ENCODE data around the gene HIP1R.
"Not testable (repeated sequence)": the region's sequence is repeated elsewhere in the genome, so short reads cannot be mapped to it uniquely, and the experiment has no call there.

The HIP1R gene

DNA sequence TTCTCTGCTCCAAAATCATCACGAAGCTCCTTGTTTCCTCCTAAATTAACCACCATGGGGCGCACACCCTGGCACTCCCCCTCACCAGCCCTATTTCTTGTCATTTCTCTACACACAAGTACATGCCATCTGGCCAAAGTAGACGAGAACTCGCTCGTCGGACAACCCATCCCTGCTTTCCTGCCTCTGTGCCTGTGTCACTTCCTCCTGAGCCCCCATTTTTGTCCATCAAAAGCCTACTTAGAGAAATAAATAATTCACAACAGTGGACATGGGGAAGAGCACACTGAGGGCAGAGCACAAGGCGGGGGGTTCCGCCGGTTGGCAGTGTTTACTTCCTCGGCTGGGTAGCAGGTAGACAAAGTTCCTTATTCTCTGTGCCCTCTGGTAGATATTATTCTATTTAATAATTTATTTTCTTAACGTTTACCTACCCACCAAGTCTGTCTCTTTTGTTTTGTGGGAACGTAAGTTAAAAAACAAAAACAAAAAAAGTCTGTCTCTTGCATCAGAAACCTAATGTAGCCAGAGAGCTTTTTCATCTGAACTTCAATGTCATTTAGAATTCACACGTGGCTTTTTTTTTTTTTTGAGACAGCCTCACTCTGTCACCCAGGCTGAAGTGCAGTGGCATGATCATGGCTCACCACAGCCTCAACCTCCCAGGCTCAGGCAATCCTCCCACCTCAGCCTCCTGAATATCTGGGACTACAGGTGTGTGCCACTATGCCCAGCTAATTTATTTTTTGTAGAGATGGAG lies 54.7 kb downstream of the HIP1R start:
- no peak for DNase-seq (ENCODE audit: low spot score in 2 of 2)
- ATAC-seq (ENCODE audit: low read depth), result peak; percentile 17
- no peaks in the 10 kb centered on the region for H3K36me3 Mint-ChIP-seq

DNA sequence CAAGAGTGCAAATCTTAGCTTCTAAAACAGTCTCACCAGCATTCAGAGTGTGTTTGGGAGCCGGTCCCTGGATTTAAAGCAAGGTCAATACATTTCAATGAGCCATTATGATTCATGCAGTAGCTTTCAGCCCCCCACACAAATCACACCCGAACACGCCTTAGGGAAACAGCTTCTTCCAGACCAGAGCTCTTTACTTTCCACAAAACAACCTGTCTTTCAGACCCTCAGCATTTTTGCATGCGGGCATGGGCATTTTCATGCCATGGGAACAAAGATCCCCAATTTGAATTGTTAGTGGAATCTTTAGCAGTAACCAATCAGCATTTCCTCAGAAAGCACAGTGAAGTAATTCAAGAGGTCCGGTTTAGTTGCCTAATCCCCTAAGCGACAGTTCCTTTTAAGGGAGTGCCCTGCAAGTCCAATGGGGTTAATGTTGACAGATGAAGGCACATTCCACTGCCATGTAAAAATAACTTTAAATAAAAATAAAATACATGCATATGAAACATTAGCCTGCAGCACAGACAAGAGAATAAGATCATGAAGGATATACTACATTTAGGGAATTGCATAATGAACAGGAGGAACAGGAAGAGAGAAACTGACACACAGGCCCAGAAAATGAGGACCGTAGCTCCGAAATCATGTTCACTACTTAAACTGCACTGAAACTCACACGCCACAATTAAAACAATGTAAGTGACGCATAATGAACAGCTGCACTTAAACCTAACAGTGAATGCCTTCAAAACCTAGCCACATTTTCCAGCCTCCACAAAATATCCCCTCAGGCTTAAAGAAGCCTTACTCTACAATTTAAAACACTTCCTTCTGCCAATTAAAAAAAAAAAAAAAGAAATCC lies 56.6 kb downstream of the HIP1R start:
- DNase-seq (ENCODE audit: low spot score in 2 of 2), result no peak
- Mint-ChIP-seq H3K36me3 (no peaks in the 10 kb centered on the region), H3K4me1 (peaks cover 62% of the 10 kb centered on the region), H3K4me3 (no peak overlapping the region), H3K9me3 (no peaks in the 10 kb centered on the region), H3K27me3 (no peaks in the 10 kb centered on the region), H3K27ac (no peak overlapping the region)
- no peak for ATAC-seq (ENCODE audit: low read depth)

More for the DNA sequence above, 54.7 kb downstream of the HIP1R start:
- H3K9me3 Mint-ChIP-seq, result no peaks in the 10 kb centered on the region
- no peaks in the 10 kb centered on the region for H3K27me3 Mint-ChIP-seq
- peaks cover 58% of the 10 kb centered on the region for H3K4me1 Mint-ChIP-seq
- peak overlapping the region; percentile 82 for H3K4me3 Mint-ChIP-seq
- H3K27ac Mint-ChIP-seq, result peak overlapping the region; percentile 84

DNA sequence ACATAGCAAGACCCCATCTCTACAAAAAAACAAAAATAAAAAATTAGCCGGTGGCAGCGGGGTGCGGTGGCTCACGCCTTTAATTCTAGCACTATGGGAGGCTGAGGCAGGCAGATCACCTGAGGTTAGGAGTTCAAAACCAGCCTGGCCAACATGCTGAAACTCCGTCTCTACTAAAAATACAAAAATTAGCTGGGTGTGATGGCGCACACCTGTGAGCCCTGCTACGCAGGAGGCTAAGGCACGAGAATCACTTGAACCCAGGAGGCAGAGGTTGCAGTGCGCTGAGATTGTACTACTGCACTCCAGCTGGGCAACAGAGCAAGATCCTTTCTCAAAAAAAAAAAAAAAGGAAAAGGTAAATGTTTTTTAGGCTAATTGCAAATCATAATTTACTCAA lies 57.5 kb downstream of the HIP1R start:
- H3K36me3 Mint-ChIP-seq; DNase-seq (ENCODE audit: low spot score in 2 of 2); H3K27ac Mint-ChIP-seq; ATAC-seq (ENCODE audit: low read depth); H3K4me3 Mint-ChIP-seq; H3K27me3 Mint-ChIP-seq; H3K9me3 Mint-ChIP-seq: not testable (repeated sequence)
- peaks cover 57% of the 10 kb centered on the region for H3K4me1 Mint-ChIP-seq

DNA sequence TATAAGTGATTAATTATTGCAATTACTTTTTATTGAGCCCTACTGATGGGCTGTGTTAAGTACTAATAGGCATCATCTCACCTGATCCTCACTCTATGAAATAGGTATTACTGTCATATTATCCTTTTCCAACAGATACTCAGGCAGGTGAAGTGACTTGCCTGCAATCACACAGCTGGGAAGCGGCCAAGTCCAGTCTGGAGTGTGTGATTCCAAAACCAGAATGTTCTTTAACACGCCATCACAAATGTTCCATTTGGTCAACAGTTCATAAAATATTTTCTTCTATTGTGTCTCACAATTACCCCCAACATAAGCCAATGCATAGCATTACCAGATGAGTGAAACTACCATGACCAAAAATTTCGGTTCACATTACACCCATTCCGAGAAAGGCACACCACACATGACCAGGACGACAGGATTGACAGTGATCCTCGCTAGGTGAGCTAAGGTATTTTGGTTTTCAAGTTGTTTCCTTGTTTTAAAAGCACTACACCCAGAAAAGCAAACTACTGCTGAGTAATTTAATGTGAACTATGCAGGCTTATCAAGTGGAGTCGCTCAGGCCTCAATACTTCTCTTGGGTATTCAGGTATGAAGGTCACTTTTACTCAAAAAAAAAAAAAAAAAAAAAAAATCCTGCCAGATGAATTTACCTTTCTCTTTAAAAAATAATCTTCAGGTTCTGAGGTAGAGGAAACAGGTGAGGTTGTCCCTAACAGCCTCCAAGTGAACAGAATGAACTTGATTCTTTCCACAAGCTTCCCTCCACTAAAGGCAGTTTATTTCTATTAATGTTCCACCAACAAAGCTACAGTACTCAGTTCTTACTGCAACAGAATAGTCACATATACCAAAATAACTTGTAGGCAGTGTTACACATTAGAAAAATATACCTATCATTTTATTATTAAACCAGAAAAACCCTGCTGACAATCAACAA lies 58.2 kb downstream of the HIP1R start:
- Mint-ChIP-seq H3K4me3 (peak overlapping the region; percentile 89), H3K27ac (peak overlapping the region; percentile 24), H3K36me3 (no peaks in the 10 kb centered on the region), H3K9me3 (no peaks in the 10 kb centered on the region), H3K27me3 (no peaks in the 10 kb centered on the region), H3K4me1 (peaks cover 58% of the 10 kb centered on the region)
- DNase-seq (ENCODE audit: low spot score in 2 of 2) (no peak), ATAC-seq (ENCODE audit: low read depth) (no peak)

DNA sequence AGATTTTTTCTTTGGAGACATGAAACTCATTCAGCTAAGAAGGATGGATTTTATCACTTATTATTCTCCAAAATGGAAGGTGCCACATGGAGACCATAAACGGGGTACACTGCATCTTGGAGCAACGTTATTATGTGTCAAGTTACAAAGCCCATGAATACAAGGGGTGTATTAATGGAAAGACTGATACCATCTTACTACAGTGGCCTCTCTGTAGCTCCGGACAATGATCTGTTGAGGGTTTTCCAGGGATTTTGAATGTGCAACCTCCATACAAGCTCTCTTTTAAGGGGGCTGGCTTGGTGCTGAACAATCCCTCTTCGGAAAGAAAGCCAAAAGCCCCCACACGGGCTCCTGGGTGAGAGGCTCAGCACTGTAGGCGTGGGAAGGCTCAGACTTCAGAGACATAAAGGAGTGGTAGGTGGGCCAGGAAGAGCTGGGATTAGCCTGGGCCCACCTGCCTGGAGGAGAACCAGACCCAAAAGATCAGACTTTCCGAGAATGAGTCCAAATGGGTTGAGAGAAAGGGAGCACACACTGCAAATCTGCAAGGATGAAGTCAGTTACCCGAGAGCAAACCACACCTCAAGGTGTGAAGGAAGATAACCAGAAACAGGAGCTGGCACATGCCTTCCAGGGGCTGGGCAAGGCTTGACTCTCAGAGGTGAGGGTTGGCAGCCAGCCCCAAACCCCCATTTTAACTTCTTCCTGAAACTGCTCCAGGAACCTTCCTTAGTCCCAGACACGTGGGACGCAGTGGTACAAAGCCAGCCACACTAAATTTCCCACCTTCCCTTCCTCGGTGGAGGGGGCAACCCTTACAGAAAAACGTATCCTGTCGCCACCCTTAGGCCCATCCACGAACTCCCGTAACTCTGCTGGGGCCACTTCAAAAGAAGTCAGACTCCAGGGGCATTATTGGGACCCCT lies 59.2 kb downstream of the HIP1R start:
- H3K4me3 Mint-ChIP-seq, result peak overlapping the region; percentile 89
- no peaks in the 10 kb centered on the region for H3K36me3 Mint-ChIP-seq
- no peaks in the 10 kb centered on the region for H3K9me3 Mint-ChIP-seq
- DNase-seq (ENCODE audit: low spot score in 2 of 2), result no peak
- H3K27me3 Mint-ChIP-seq, result no peaks in the 10 kb centered on the region
- no peak for ATAC-seq (ENCODE audit: low read depth)
- H3K4me1 Mint-ChIP-seq, result peaks cover 62% of the 10 kb centered on the region
- peak overlapping the region; percentile 100 for H3K27ac Mint-ChIP-seq

DNA sequence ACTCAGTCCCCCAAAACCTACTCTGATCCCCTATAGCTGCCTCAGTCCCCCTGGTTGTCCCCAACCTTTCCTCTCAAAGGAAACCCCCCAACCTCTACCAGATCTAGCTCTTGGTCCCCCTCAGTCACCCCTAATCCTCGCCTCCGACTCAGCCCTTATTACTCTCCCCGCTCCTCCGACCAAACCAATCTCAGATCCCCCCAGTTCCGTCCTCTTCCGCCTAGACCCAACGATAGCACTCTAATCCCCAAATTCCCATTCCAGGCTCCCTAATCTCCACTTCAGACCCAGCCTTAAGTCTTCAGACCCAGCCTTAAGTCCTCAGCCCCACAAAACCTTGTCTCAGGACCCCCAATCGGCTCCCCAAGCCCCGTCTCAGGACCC lies 60.1 kb downstream of the HIP1R start:
- no peaks in the 10 kb centered on the region for H3K27me3 Mint-ChIP-seq
- DNase-seq (ENCODE audit: low spot score in 2 of 2) (no peak), ATAC-seq (ENCODE audit: low read depth) (no peak)
- H3K9me3 Mint-ChIP-seq, result no peaks in the 10 kb centered on the region
- H3K4me1 Mint-ChIP-seq, result peaks cover 64% of the 10 kb centered on the region
- H3K4me3 Mint-ChIP-seq, result peak overlapping the region; percentile 89
- H3K36me3 Mint-ChIP-seq, result no peaks in the 10 kb centered on the region
- peak overlapping the region; percentile 100 for H3K27ac Mint-ChIP-seq

DNA sequence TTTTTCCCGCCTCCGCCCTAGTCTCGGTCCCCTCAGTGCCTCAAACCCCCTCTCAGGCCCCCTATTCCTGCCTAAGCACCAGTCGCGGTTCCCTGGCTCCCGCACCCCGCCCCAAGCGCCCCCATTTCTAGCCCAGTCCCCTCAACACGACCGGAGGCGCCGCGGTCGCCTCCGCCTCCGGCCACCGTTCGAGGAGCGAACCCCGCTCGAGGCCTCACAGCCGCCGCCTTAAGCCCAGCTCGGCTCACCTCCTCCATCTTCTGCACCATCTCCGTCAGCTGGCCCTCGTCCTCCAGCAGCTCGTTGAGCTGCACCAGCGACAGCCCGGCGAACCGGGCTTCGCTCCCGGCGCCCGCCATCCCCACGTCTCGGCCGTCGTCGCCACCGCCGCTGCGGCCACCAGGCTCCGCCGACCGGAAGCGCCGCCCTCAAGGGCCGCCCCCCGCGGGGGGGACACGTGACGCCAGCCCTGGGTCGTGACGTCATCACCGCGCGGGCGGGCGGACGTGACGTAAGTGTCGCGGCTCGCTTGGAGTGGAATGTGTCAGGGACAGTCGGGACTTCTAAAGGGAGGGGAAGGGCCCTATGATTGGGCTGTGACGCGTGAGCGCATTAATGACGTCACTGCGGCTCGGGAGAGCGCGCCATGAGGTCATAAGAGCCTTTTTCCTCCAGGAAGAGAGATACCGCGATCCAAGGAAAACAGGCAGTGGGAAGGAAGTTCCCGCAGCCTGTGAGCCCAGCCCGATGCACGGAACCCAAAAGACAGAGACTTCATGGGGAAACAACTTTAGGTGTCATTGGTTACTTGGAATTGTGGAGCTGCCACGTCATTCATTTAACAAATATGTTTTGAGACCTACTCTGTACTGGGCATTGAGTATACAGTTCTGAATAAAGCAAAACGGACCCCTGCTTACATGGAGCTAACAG lies 60.7 kb downstream of the HIP1R start, which contains the start of gene VPS37B:
Gene VPS37B (minus strand): TSS at position 421 of the 933 bp plus-strand sequence. CDS start 62 bp downstream, at position 359.
- peaks cover 59% of the 10 kb centered on the region for H3K4me1 Mint-ChIP-seq

DNA sequence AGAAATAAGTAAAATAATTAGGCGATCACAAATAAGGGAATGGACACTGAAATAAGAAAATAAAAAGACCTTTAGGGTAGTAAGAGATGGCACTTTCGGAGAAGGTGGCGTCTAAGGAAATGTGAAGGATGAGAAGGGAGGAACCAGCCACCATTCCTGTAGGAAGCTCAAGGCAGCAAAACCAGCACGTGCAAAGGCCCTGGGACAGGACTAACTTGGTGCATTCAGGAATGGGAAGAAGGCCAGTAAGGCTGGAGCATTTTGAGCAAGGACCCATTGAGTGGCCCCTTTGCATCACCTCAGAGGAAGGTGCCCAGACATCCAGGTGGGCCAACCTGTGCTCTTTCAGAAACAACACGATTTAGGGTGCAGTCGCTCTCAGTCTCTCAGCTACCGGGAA lies 61.4 kb downstream of the HIP1R start:
- Mint-ChIP-seq H3K27ac (peak overlapping the region; percentile 100), H3K27me3 (no peaks in the 10 kb centered on the region), H3K9me3 (no peaks in the 10 kb centered on the region), H3K36me3 (no peaks in the 10 kb centered on the region), H3K4me3 (peak overlapping the region; percentile 89), H3K4me1 (peaks cover 60% of the 10 kb centered on the region)
- ATAC-seq (ENCODE audit: low read depth), result no peak
- DNase-seq (ENCODE audit: low spot score in 2 of 2), result no peak

More for the DNA sequence above, 60.7 kb downstream of the HIP1R start, which contains the start of gene VPS37B:
- peak; percentile 94 to 98 for DNase-seq (ENCODE audit: low spot score in 2 of 2)
- H3K4me3 Mint-ChIP-seq, result peak within 1 kb of the TSS; percentile 89
- H3K36me3 Mint-ChIP-seq, result no peaks in the 10 kb centered on the region
- H3K27me3 Mint-ChIP-seq, result no peaks in the 10 kb centered on the region
- no peaks in the 10 kb centered on the region for H3K9me3 Mint-ChIP-seq
- peak; percentile 77 for ATAC-seq (ENCODE audit: low read depth)
- peak within 1 kb of the TSS; percentile 100 for H3K27ac Mint-ChIP-seq

DNA sequence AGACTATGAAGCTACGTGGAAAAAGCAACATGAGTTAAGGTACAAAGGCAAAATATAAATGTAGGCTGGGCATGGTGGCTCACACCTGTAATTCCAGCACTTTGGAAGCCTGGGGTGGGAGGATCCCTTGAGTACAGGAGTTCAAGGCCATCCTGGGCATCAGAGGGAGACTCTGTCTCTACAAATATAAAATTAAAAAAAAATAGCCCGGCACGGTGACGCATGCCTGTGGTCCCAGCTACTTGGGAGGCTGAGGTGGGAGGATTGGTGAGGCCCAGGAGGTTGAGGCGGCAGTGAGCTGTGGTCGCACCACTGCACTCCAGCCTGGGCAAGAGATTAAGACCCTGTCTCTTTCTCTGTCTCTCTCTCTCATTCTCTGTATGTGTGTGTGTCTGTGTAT lies 64.6 kb downstream of the HIP1R start:
- no peaks in the 10 kb centered on the region for H3K36me3 Mint-ChIP-seq
- H3K27ac Mint-ChIP-seq, result peak overlapping the region; percentile 77
- H3K4me3 Mint-ChIP-seq, result peak overlapping the region; percentile 33
- DNase-seq (ENCODE audit: low spot score in 2 of 2) (no peak), ATAC-seq (ENCODE audit: low read depth) (no peak)
- no peaks in the 10 kb centered on the region for H3K27me3 Mint-ChIP-seq
- H3K9me3 Mint-ChIP-seq, result no peaks in the 10 kb centered on the region
- H3K4me1 Mint-ChIP-seq, result peaks cover 48% of the 10 kb centered on the region

DNA sequence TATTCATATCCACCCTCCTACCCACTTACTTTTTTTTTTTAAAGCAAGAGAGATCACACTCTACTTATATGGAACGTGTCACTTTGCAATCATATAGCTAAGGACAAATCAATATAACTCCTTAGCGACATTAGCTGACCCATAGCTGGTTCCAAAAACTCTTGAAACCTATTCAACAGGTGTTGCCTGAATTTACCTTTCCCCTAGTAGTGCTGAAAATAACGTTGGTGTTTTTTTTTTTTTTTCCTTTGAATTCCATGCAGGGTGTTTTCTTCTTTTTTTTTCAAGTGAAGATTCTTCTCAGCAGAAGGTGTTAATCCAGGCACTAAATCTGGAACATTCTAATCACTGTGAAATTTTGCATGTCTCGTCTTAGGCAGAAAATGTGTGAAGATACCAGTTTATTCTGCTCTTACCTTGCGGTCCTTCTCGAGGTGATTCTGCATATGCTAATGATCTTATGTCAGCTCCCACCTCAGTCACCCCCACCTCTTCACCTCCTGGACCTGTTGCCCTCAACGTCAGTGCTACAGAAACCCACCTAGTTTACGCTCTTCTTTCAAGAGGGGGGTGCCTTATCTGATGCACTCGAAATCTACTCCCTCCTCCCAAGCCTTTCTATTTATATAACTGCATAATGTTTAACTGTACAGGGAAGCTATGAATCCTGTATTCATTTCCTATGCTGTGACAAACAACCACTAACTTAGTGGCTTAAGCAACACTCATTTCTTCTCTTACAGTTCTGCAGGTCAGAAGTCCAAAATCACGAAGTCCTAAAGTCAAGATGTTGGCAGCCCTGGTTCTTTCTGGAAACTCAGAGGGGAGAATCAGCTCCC lies 67.8 kb downstream of the HIP1R start:
- H3K36me3 Mint-ChIP-seq, result no peaks in the 10 kb centered on the region
- no peaks in the 10 kb centered on the region for H3K9me3 Mint-ChIP-seq
- ATAC-seq (ENCODE audit: low read depth) (no peak), DNase-seq (ENCODE audit: low spot score in 2 of 2) (no peak)
- H3K27ac Mint-ChIP-seq, result peak overlapping the region; percentile 14
- H3K27me3 Mint-ChIP-seq, result no peaks in the 10 kb centered on the region
- peaks cover 29% of the 10 kb centered on the region for H3K4me1 Mint-ChIP-seq
- no peak overlapping the region for H3K4me3 Mint-ChIP-seq

DNA sequence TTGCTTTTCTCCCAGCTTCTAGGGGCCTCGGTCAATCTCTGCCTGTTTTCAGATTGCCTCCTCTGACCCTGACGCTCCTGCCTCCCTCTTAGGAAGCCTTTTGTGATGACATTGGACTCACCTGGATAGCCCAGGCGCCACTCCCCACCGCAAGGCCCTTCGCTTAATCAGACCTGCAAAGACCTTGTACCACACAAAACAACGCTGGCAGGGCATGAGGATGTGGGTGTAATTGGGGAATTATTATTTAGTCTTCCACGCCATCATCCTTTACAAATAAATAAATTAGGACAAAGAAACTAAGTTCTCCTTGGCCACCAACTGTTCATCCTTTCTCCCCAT lies 68.4 kb downstream of the HIP1R start:
- Mint-ChIP-seq H3K4me1 (peaks cover 23% of the 10 kb centered on the region), H3K9me3 (no peaks in the 10 kb centered on the region), H3K27ac (peak overlapping the region; percentile 14), H3K36me3 (no peaks in the 10 kb centered on the region), H3K4me3 (no peak overlapping the region), H3K27me3 (no peaks in the 10 kb centered on the region)
- ATAC-seq (ENCODE audit: low read depth), result no peak
- no peak for DNase-seq (ENCODE audit: low spot score in 2 of 2)
